ENCODE measurements around the gene TRIB2.

Gene TRIB2

GRCh38 chr2:12701786-12702167, 15.0 kb upstream of the TRIB2 start:
- DNase-seq, result no peak

- DNase-seq, result no peak
Observed at GRCh38 chr2:12702168-12703121, 14.3 kb upstream of the TRIB2 start.

GRCh38 chr2:12704378-12704777, 12.4 kb upstream of the TRIB2 start:
- no peak for DNase-seq

GRCh38 chr2:12705230-12705629, 11.5 kb upstream of the TRIB2 start:
- DNase-seq, result no peak

GRCh38 chr2:12705742-12706141, 11.0 kb upstream of the TRIB2 start:
- no peak for DNase-seq

GRCh38 chr2:12708508-12709206, 8.1 kb upstream of the TRIB2 start:
- DNase-seq, result no peak

GRCh38 chr2:12709207-12709522, 7.6 kb upstream of the TRIB2 start:
- DNase-seq, result no peak

- DNase-seq, result no peak
Observed at GRCh38 chr2:12710301-12710700, 6.4 kb upstream of the TRIB2 start.

GRCh38 chr2:12711339-12711738, 5.4 kb upstream of the TRIB2 start:
- no peak for DNase-seq

- no peak for DNase-seq
Observed at GRCh38 chr2:12712881-12713280, 3.9 kb upstream of the TRIB2 start.

GRCh38 chr2:12714391-12715221, 2.1 kb upstream of the TRIB2 start:
- DNase-seq, result no peak

- DNase-seq, result no peak
Observed at GRCh38 chr2:12715258-12716031, 1.3 kb upstream of the TRIB2 start.

GRCh38 chr2:12716032-12716281, 779 bp upstream of the TRIB2 start:
- peak; percentile 86 for DNase-seq

- peak; percentile 67 for DNase-seq
Observed at GRCh38 chr2:12717191-12718014, 667 bp downstream of the TRIB2 start.

- peak; percentile 55 for DNase-seq
Observed at GRCh38 chr2:12718015-12718671, 1.4 kb downstream of the TRIB2 start.

- DNase-seq, result peak; percentile 41
Observed at GRCh38 chr2:12718711-12719399, 2.1 kb downstream of the TRIB2 start.

GRCh38 chr2:12719400-12720277, 2.9 kb downstream of the TRIB2 start:
- no peak for DNase-seq

GRCh38 chr2:12720278-12720620, 3.5 kb downstream of the TRIB2 start:
- no peak for DNase-seq

- no peak for DNase-seq
Observed at GRCh38 chr2:12720754-12721378, 4.1 kb downstream of the TRIB2 start.

All from stimulated activated CD8-positive, alpha-beta memory T cell treated with anti-CD3 and anti-CD28 coated beads, Interleukin-4, amount 100 ng/mL, for 48 hours (primary cell).